ENCODE data around the gene MCM6.
"Not testable (repeated sequence)": the region's sequence is repeated elsewhere in the genome, so short reads cannot be mapped to it uniquely, and the experiment has no call there.

MCM6 gene

DNA sequence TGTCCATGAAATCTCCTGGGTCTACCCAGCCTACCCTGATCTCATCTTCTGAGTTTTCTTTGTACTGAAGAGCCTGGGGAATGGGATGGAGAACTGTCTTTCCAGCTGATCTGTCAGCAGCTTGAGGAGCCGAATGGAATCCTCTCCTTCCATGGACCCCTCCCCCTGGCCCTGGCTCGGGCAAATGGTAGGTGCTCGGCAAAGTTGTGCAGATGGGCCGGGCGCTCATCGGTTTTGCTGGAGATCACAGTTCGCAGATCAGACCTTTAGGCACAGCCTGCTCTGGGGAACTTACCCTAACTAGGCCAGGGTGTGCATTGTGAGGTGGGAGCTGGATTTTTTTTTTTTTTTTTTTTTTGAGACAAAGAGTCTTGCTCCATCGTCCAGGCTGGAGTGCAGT is 79.6 kb downstream of the MCM6 start:
- Mint-ChIP-seq H3K4me1 (peaks cover 34% of the 10 kb centered on the region), H3K27ac (no peak overlapping the region), H3K4me3 (no peak overlapping the region), H3K9me3 (peaks cover 13% of the 10 kb centered on the region), H3K36me3 (ENCODE audit: low read depth) (peaks cover 16% of the 10 kb centered on the region), H3K27me3 (no peaks in the 10 kb centered on the region)
- DNase-seq: no peak
- no peak for ATAC-seq

DNA sequence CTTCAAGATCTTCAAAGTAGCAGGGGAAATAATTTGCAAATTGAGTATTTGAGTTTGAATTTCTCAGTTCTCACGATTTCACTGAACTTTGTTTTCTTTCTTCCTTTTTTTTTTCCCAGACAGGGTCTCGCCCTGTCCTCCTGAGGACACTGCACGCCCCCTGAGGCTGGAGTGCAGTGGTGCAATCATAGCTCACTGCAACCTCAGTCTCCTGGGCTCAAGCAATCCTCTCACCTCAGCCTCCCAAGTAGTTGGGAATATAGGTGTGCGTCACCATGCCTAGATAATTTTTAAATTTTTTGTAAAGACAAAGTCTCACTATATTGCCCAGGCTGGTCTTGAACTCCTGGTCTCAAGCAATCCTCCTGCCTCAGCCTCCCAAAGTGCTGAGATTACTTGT is 80.6 kb downstream of the MCM6 start:
- H3K4me3 Mint-ChIP-seq, H3K9me3 Mint-ChIP-seq, H3K27me3 Mint-ChIP-seq, DNase-seq, H3K27ac Mint-ChIP-seq, ATAC-seq: not testable (repeated sequence)
- Mint-ChIP-seq H3K4me1 (peaks cover 34% of the 10 kb centered on the region), H3K36me3 (ENCODE audit: low read depth) (peaks cover 12% of the 10 kb centered on the region)

DNA sequence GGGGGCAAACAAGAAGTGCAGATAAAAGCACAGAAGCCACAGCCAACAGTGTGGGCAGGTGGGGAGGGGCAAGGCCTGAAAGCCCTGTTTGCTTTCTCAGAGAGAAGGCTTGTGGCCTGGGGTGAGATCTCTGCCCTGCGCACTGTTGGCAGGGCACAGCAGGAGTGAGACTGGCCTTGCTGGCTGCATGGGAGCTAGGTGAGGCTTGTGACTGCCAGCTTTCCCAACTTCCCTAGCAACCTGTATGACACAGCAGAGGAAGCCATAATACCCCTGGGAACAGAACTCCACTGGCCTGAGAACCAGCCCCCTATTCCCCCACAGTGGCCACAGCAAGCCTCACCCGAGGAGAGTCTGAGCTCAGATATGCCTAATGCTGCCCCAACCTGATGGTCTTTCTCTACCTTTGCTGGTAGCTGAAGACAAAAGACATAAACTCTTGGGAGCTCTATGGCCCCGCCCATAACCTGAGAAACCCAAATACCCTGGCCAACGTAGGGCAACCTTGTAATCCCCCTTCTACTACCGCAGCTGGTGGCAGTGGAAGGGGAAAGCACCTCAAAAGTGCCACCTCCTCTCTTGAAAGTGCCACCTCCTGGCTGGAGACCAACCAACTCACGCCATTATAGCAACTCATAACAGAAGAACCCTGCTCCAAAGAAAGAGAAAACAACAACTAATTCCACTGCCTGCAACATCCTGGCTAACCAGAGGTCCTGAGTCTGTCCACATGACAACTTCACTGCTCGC is 83.7 kb downstream of the MCM6 start:
- Mint-ChIP-seq H3K9me3 (no peaks in the 10 kb centered on the region), H3K27me3 (no peaks in the 10 kb centered on the region), H3K4me3 (no peak overlapping the region), H3K36me3 (ENCODE audit: low read depth) (no peaks in the 10 kb centered on the region), H3K4me1 (peaks cover 34% of the 10 kb centered on the region), H3K27ac (no peak overlapping the region)
- ATAC-seq (peak; percentile 69), DNase-seq (peak; percentile 40)

DNA sequence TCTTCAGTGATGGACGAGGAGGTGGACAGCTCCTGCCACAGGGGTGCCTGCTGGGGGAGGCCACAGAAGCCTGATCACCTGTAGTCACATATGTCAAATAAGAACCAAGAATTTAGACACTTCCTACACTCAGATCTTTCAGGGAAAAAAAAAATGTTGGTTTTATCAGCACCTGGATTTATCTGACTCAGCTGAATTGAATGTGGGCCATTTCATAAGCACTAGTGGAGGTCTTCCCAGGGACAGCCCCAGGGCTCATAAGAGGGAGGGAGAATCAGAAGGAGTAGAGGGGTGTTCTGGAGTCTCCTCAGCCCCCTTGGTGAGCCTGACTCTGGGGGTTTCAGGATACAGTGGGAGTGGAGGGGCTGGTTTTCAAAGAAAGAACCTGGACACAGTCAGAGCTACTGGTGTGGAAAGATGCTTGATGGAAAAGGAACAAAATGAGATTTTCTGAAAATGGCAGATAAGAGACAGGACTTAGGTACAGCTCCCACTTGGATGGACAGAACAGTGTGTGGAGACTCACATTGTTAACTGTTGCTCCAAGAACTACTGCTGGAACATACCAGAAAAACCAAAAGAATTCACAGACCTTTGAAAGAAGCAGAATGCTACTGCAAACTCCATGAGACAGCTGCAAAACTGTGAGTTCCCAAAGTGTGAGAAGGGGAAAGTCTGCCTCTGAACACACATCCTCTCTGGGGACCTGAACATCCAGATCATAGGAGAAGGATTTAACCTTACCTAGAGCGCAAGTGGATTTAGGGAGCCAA is 84.6 kb downstream of the MCM6 start:
- Mint-ChIP-seq H3K36me3 (ENCODE audit: low read depth) (peaks cover 6% of the 10 kb centered on the region), H3K27me3 (no peaks in the 10 kb centered on the region), H3K4me3 (no peak overlapping the region), H3K27ac (no peak overlapping the region), H3K9me3 (no peaks in the 10 kb centered on the region), H3K4me1 (peaks cover 31% of the 10 kb centered on the region)
- ATAC-seq (no peak), DNase-seq (no peak)

DNA sequence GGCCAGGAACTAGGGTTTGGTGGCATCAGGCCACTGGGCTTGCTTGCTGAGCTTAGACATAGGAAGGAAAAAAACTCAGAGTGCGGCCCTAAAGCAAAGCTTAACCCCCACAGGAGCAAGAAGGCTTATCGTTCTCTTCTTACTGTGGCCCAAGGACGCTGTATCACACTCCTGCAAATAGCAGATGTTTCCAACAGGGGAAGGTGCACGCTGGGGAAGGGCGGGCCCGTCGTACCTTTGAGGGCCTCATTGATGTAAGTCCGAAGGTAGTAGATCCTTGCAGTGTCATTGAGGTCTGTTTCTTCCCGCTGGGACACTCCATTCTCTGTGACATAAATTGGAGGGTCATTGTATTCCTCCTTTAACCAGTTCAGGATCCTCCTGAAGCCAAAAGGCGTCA is 85.8 kb downstream of the MCM6 start:
- H3K4me3 Mint-ChIP-seq: no peak overlapping the region
- DNase-seq: no peak
- no peak overlapping the region for H3K27ac Mint-ChIP-seq
- ATAC-seq: no peak
- H3K9me3 Mint-ChIP-seq: no peaks in the 10 kb centered on the region
- peaks cover 29% of the 10 kb centered on the region for H3K4me1 Mint-ChIP-seq
- no peaks in the 10 kb centered on the region for H3K27me3 Mint-ChIP-seq
- peaks cover 13% of the 10 kb centered on the region for H3K36me3 Mint-ChIP-seq (ENCODE audit: low read depth)

Data from activated naive CD8-positive, alpha-beta T cell treated with anti-CD3 and anti-CD28 coated beads, Interleukin-2, amount 50 U/mL, for 24 hours (primary cell).